HG02623 (cell line): ENCODE measurements around the gene KANSL2.
A peak's percentile ranks its signal among the peaks of the same experiment; 100 is the strongest.
"Not testable (repeated sequence)": the region's sequence is repeated elsewhere in the genome, so short reads cannot be mapped to it uniquely, and the experiment has no call there.

ENCODE experiments used
- ATAC-seq: cut with Tn5 transposase; IDR thresholded peaks from one replicate; pipeline ENCODE4 v1.9.1; 2021; ENCODE audit warnings: moderate library complexity; ENCODE audit not compliant: unreplicated experiment

Gene KANSL2

GRCh38 chr12:48681710-48682532, at the start of gene KANSL2:
Gene KANSL2, minus strand, starts transcription at chr12:48682238. Its CDS starts 606 bp downstream, at chr12:48681632.
- peak; percentile 96 for ATAC-seq

DNA sequence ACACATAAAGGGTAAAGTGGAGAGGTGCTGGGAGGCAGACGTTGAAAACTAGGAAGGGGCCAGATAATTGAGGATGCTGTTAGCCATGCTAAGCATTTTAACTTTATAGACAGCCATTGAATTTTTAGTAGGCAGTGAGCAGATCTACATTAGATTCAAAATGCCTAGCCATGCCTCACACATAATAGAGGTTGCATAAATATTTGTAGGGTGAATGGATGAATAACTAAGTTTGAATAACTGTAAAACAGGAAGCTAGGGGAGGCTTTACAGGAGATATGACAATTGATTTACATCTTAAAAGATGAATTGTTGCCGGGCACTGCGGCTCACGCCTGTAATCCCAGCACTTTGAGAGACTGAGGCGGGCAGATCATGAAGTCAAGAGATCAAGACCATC, 46.8 kb upstream of the KANSL2 start:
- ATAC-seq: no peak

DNA sequence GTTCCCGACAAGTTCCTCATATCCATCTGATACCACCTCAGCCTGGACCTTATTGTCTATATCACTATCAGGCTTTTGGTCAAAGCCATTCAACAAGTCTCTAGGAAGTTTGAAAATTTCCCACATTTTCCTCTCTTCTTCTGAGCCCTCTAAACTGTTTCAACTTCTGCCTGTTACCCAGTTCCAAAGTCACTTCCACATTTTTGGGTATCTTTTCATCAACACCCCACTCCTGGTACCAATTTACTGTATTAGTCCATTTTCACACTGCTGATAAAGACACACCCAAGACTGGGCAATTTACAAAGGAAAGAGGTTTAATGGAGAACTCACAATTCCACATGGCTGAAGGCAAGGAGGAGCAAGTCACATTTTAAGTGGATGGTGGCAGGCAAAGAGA, 38.7 kb upstream of the KANSL2 start:
- not testable (repeated sequence) for ATAC-seq

DNA sequence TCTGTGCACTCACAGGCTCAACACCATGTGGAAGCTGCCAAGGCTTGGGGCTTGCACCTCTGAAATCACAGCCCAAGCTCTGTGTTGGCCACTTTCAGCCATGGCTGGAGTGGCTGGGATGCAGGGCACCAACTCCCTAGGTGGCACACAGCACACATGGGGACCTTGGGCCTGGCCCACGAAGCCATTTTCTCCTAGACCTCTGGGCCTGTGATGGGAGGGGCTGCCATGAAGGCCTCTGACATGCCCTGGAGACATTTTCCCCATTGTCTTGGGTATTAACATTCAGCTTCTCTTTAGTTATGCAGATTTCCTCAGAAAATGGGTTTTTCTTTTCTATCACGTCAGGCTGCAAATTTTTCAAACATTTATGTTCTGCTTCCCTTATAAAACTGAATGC, 38.1 kb upstream of the KANSL2 start:
- not testable (repeated sequence) for ATAC-seq

DNA sequence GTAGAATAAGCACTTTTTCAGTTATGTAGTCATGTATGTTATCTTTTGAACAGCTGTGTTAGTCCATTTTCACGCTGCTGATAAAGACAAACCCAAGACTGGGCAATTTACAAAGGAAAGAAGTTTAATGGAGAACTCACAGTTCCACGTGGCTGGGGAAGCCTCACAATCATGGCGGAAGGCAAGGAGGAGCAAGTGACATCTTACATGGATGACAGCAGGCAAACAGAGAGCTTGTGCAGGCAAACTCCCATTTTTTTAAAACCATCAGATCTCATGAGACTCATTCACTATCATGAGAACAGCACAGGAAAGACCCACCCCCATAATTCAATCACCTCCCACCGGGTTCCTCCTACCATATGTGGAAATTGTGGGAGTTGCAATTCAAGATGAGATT, 37.0 kb upstream of the KANSL2 start:
- ATAC-seq: not testable (repeated sequence)

GRCh38 chr12:48717252-48717695, 35.2 kb upstream of the KANSL2 start:
- ATAC-seq: no peak

DNA sequence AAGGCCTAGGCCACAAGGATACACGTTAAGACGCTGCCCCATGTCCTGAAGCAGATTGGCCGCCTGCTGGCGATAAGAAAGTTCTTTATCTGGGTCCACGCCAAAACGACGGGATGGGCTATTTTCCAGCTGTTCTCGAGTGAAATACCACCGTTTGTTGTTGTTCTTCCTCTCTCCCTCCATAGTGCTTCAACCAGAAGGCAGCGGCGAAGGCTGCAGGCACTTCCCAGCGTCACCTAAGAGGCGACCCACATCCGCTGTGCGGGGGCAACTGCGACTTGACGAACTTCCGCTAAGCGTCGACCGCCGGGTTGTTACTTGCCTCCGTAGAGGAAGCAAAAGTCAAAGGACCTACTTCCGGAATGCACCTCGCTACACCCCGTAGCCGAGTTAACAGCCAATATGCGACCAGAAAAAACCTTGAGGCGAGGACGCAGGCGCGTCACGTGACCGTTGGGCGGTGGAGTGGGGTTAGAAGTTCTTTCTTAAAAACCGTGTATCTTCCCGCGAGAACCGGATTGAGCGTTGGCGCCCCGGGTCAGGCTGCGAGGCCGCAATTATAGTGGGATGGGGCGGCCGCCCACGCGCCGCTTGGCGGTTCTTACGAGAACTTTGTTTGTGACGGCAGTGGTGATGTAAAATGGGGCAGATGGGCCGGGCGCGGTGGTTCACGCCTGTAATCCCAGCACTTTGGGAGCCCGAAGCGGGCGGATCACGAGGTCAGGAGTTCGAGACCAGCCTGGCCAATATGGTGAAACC, 34.6 kb upstream of the KANSL2 start, which contains the start of gene CCNT1:
Gene CCNT1 (minus strand): TSS at position 215 of the 759 bp plus-strand sequence. CDS start 32 bp downstream, at position 183.
- peak; percentile 94 for ATAC-seq

DNA sequence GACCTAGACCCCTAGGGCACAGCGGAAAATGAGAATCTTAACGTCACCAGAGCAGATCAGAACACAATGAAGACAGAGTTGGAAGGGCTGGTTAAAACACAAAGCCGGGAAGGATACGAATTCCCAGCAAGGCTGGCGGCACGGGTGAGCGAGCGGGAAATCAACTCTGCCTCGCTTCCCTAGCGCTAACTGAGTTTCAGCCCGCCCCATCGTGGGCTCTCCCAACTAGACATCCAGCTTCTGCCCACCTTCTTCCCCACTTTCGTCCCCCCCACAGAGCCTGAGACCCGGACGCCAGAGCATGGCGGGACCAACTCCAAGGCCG, 34.1 kb upstream of the KANSL2 start:
- ATAC-seq: no peak

GRCh38 chr12:48712209-48712608, 30.2 kb upstream of the KANSL2 start:
- ATAC-seq: no peak

DNA sequence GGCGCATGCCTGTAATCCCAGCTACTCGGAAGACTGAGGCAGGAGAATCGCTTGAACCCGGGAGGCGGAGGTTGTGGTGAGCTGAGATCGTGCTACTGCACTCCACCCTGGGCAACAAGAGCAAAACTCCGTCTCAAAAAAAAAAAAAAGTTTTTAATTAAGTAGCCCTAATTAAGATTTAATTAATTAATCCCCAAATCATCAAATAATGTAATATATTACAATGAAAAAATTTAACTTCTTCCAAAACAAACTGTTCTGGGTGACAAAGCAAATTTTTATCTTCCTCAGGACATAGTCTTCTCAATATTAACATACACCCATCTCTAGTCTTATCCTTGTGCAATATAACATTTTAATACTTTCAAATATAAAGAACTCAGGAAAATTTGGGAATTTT, 16.8 kb upstream of the KANSL2 start:
- not testable (repeated sequence) for ATAC-seq

- ATAC-seq: no peak
Measured at GRCh38 chr12:48696626-48697025, 14.6 kb upstream of the KANSL2 start.

DNA sequence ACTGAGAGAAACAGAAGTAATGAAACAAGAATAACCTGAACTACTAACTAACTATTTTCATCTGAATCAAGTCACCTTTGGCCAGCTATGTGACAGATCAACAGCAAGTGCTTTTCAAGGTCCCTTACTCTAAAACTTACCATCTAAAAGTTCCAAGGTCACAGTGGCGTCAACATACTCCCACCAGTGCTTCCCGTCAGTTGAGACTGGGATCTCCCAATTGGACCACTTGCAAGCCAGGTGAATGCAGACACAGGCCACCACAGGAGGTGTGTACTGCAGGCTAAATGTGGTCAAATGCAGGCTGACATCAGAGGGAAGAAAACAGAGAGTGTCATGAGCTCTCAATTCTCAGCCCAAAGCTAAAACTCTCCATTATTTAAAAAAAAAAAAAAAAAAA, 13.8 kb upstream of the KANSL2 start:
- no peak for ATAC-seq

DNA sequence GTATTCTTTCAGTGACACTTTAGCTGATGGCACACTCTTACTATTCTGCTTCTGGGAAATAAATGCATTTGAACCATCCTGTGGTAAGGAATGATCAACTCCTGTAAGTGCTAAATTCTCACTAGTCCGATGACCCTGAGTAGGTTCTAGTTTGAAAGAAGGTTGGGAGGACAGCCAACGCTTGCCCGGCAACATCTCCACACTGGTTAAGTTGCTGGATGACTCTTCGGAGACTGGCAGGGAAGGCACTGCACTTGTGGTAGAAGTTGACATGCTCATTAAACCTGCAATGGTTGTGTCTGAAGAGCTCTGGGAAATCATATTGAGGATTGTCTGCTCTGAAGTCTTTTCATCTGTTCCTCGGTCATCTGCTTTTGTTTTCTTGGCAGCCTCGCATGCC, 12.0 kb upstream of the KANSL2 start:
- ATAC-seq: no peak

DNA sequence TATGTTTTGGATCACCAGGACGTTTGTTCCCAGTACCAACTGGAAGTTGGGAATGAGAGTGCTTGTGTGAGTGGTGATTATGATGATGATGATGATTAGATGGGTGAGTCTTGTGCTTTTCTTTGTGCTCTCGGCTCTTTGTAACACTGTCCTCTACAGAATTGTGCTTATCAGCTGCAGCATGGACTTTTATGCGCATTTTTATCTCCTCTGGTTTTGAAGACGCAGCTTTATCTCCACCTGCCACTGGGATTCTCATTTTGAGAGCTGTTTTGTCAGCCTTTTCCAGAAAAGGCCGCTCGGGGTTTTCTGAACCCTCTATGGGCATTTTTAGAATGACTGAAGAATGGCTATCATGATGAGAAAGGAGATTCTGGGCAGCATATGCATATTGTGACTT, 11.5 kb upstream of the KANSL2 start:
- ATAC-seq: no peak

DNA sequence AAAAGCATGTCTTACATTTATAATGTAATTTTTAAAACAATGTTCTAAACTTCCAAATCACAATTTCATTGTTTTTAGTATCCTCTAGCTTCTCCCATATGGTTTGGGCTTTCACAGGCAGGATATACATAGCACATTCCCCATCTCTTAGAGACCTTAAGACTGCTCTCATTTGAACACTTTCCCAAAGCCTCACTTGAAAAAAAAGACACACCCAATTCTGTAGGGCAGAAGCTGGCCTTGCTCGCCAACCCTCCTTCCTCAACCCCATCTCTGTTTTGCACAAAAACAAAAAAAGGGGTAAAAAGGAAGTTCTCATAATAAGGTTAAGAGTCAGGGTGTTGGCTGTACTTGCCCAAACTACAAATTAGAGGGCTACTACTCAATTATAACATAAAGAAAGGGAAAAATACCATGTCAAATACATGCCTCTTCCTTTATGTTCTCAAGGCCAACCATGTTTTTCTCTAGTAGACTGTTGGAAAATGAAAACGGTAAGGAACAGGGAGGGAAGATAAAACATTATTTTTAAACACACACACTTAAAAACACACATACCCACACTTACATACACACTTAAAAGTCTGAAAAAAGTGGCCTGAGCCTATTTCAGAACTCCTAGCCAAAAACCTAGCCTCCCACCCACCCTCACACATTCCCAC, 9.9 kb upstream of the KANSL2 start:
- ATAC-seq: no peak

DNA sequence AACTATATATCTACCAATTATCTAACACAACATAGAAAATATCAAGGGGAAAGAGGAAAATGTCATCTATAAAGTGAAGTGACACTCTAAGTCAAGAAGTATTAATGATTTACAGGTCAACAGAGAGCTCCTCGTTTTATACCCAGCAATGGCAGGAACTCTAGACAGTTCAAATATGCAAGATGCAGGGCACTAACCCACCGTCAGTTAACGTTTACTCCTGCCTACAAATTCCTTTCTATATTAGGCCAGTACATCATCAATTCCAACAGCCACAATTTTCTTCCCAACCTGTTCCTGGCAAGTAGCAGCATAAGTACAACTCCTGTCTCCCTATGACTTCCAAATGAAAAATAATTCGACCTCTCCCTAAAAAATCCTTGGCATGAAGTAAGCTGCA, 9.0 kb upstream of the KANSL2 start:
- ATAC-seq: no peak

DNA sequence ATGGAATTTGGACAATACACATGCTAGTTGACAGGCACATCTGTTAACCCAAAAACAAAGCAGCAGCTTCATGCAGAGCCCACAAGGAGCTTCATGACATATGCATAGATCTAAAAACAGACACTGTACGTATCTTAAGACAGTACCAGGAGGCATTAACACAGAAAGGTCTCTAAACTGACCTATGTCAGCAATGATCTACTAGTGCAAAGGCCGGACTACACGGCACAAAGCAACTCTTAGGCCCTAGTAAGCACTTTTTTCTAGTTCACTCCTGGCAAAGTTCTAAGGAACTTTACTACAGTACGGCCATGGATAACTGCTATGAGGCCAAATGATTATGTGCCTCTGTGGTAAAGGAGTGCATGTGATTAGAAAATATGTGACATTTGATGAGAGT, 8.4 kb upstream of the KANSL2 start:
- ATAC-seq: no peak

DNA sequence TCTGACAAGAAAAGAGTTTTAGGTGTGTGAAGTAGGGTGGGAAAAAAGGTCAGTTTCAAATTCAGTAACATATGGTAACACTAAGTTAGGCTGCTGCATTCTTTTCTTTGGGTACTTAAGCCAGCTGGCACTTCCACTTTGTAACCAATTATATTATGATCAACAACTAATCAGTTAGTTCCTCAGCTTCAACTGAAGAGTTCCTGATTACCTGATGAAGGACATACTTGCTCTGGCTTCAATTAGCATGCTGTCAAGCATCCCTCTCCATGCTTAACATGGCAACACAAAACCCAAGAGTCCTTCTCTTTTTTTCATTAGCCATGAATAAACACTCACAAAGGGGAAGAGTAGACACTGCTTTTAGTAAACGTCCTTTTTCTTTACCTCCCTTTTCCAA, 6.8 kb upstream of the KANSL2 start:
- ATAC-seq: no peak

DNA sequence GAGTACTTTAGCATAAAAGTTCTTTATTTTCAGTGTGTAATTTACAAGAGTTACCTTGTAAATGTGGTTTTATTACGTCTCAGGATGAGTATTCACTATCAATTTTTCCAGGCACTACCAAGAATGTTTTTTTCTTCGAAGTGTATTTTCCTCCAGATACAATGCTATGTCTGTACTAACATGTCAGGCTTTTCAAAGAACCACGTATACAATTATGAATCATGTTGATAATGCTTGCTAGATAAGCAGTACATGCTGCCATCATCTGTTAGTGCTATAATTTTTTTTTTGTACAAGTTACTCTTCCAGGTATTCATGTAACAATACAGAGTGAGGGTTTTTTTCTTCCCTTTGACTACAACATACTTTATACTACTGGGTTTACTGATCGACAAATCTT, 5.6 kb upstream of the KANSL2 start:
- ATAC-seq: no peak

- no peak for ATAC-seq
Measured at GRCh38 chr12:48686615-48687334, 4.7 kb upstream of the KANSL2 start.

DNA sequence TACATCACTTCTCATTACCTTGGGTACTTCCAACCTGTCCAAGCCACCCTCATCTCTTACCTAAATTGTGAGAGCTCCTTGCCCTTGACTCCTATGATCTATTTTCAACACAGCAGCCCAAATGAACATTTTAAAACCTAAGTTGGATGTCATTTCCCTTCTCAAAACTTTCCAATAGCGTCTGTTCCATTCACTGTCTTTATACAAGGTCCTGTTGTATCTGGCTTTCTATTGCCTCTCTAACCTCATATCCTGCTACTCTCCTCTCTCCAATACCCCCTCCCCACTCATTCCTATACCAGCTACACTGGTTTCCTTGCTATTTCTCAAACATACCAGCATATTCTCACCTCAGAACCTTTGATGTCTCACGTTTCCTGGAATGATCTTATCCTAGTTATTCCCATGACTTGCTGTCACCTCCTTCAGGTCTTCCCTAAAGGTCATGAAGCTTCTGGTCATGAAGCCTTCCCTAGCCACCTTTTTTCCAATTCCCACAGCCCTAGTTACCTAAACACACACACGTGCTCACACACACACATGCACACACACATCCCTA, 4.1 kb upstream of the KANSL2 start:
- no peak for ATAC-seq
